Endothelial cell of umbilical vein (primary cell): ENCODE measurements around the gene ZFP42. TPM values are rescaled to one million over a fixed set of nuclear protein-coding genes. Genes with fewer than 3 reads are reported as not detected.
"Not testable (repeated sequence)": the region's sequence is repeated elsewhere in the genome, so short reads cannot be mapped to it uniquely, and the experiment has no call there.

Experiments
- BruUV-seq: library from RNA; stranded (reverse); fragments of 400-500 nt; replicated peaks from 2 replicates; lab custom pipeline; 2021; lab: Mats Ljungman, UMichigan
- CTCF ChIA-PET: fragments of 300-600, 350-600 bp; sonication (Branson Sonifier 250); formaldehyde crosslinking; loops from one replicate; lab custom pipeline; 2021; ENCODE audit warnings: antibody characterized with exemption, inconsistent platforms; lab: Charles Lee
- POLR2A ChIA-PET: fragments of 300-600, 350-600 bp; sonication (Branson Sonifier 250); formaldehyde crosslinking; loops from one replicate; lab custom pipeline; 2021; ENCODE audit warnings: antibody characterized with exemption, inconsistent platforms; lab: Charles Lee
- DNase-seq: peaks from one replicate; pipeline ENCODE4 v3.0.0-alpha.2; 2011; ENCODE audit warnings: low read depth, low spot score
- FAIRE-seq: peaks from 2 replicates; lab custom pipeline; 2011; peaks lifted over from hg19 to GRCh38; lab: Jason Lieb, UNC
- H2AFZ ChIP-seq: 2 replicates; pipeline ENCODE4 v1.6.0; 2012; ENCODE audit warnings: low read depth, low read length, control low read depth, inconsistent platforms
- H3K27ac ChIP-seq: 2 replicates; pipeline ENCODE4 v1.5.1; 2011; ENCODE audit warnings: low read depth, mild to moderate bottlenecking, control low read depth, low read length, moderate library complexity; ENCODE audit not compliant: insufficient read depth
- H3K27me3 ChIP-seq, 2 experiments: 2 replicates each; pipeline versions ENCODE4 v1.6.0 to v1.6.1; 2011; ENCODE audit warnings: low read length in 2 of 2, mixed read lengths in 1 of 2; ENCODE audit not compliant: control insufficient read depth in 2 of 2, insufficient read depth in 2 of 2
- H3K36me3 ChIP-seq, 2 experiments: 2 replicates in 1 of 2; 3 replicates in 1 of 2; pipeline ENCODE4 v1.5.1; 2011; ENCODE audit warnings: low read length in 2 of 2, mild to moderate bottlenecking in 1 of 2, moderate library complexity in 1 of 2; ENCODE audit not compliant: control insufficient read depth in 2 of 2, insufficient read depth in 2 of 2; ENCODE audit errors: extremely low read depth in 1 of 2
- H3K4me1 ChIP-seq: 3 replicates; pipeline ENCODE4 v1.5.1; 2011; ENCODE audit warnings: mild to moderate bottlenecking, low read length; ENCODE audit not compliant: control insufficient read depth, insufficient read depth; ENCODE audit errors: extremely low read depth
- H3K4me2 ChIP-seq: 2 replicates; pipeline ENCODE4 v1.6.1; 2011; ENCODE audit warnings: low read length, control low read depth, mixed read lengths; ENCODE audit not compliant: insufficient read depth
- H3K4me3 ChIP-seq, 3 experiments: fragments of 200-600 bp in 1 of 3; sonication (generic), shearing (Covaris generic) in 1 of 3; replicated peaks in 1 of 3; 2 replicates each; pipeline ENCODE4 v1.5.1; 2011 to 2016; ENCODE audit warnings: control low read depth in 3 of 3, low read length in 3 of 3, mild to moderate bottlenecking in 2 of 3, inconsistent platforms in 1 of 3, low read depth in 1 of 3, moderate library complexity in 1 of 3; ENCODE audit not compliant: insufficient read depth in 1 of 3
- H3K79me2 ChIP-seq: 2 replicates; pipeline ENCODE4 v1.6.0; 2012; ENCODE audit warnings: low read length, inconsistent platforms; ENCODE audit not compliant: control insufficient read depth, insufficient read depth
- H3K9ac ChIP-seq: replicated peaks from 2 replicates; pipeline ENCODE3; 2011; ENCODE audit warnings: low read length, control low read depth; ENCODE audit not compliant: insufficient read depth; ENCODE audit errors: extremely low read depth
- H3K9me1 ChIP-seq: replicated peaks from 3 replicates; pipeline ENCODE4 v1.6.0; 2011; ENCODE audit warnings: mild to moderate bottlenecking, low read length; ENCODE audit not compliant: control insufficient read depth, insufficient read depth; ENCODE audit errors: extremely low read depth
- H3K9me3 ChIP-seq: replicated peaks from 2 replicates; pipeline ENCODE4 v1.5.1; 2012; ENCODE audit warnings: low read length, inconsistent platforms; ENCODE audit not compliant: control insufficient read depth, insufficient read depth
- H4K20me1 ChIP-seq: replicated peaks from 2 replicates; pipeline ENCODE3; 2011; ENCODE audit warnings: mild to moderate bottlenecking, low read length; ENCODE audit not compliant: control insufficient read depth, insufficient read depth; ENCODE audit errors: extremely low read depth
- EZH2 ChIP-seq: IDR thresholded peaks from 2 replicates; pipeline ENCODE4 v1.6.1; 2012; ENCODE audit warnings: borderline replicate concordance, low read depth, mild to moderate bottlenecking, moderate library complexity, low read length, inconsistent platforms; ENCODE audit not compliant: severe bottlenecking
- FOS ChIP-seq: IDR thresholded peaks from 2 replicates; pipeline ENCODE4 v1.6.1; 2011; ENCODE audit warnings: mild to moderate bottlenecking, low read length, moderate library complexity, borderline replicate concordance; ENCODE audit not compliant: insufficient read depth
- GATA2 ChIP-seq: IDR thresholded peaks from 2 replicates; pipeline ENCODE4 v1.7.0; 2011; ENCODE audit warnings: low read depth, mild to moderate bottlenecking, moderate library complexity, mixed read lengths, low read length; ENCODE audit not compliant: insufficient read length, insufficient read depth
- JUN ChIP-seq: IDR thresholded peaks from 2 replicates; pipeline ENCODE4 v1.6.1; 2011; ENCODE audit warnings: borderline replicate concordance, low read depth; ENCODE audit not compliant: insufficient read length, insufficient read depth
- MYC ChIP-seq: IDR thresholded peaks from one replicate; pipeline ENCODE4 v1.6.1; 2011; ENCODE audit warnings: mild to moderate bottlenecking, low read depth, low read length
- POLR2A ChIP-seq: IDR thresholded peaks from 2 replicates; pipeline ENCODE4 v1.6.1; 2012; ENCODE audit warnings: low read depth, mild to moderate bottlenecking, control low read depth, low read length
- POLR2AphosphoS5 ChIP-seq: IDR thresholded peaks from 2 replicates; pipeline ENCODE4 v1.6.1; 2012; ENCODE audit warnings: low read depth, mild to moderate bottlenecking, control low read depth, low read length, moderate library complexity; ENCODE audit not compliant: insufficient read depth
- dilution Hi-C: fragments of 300-500 bp; cut with MboI; formaldehyde crosslinking; loops from one replicate; pipeline ENCODE4 v1.15.0; 2019; ENCODE audit warnings: low sequenced_read_pairs; ENCODE audit not compliant: extremely low pct_ligation_motif_present
- intact Hi-C: fragments of 100-400 bp; cut with micrococcal nuclease; formaldehyde crosslinking; loops from one replicate; pipeline ENCODE4 v1.10.0; 2022
- polyA plus RNA-seq, 4 experiments: library from polyadenylated mRNA; depleted of rRNA in 3 of 4; stranded (reverse) in 3 of 4; unstranded in 1 of 4; fragments of >200 nt; gene quantifications; 2 replicates each; pipeline versions ENCODE4 v1.2.1 to v1.2.3, GENCODE V29; 2011 to 2012; ENCODE audit warnings: missing spikeins in 1 of 4
- total RNA-seq: library from RNA; stranded (reverse); gene quantifications from 2 replicates; pipeline ENCODE4 v1.2.3, GENCODE V29; 2021
- TF ChIP-seq, protein P1 (sequence below): IDR thresholded peaks from 2 replicates; pipeline ENCODE4 v1.6.1; 2011; ENCODE audit not compliant: insufficient read depth, insufficient read length
- TF ChIP-seq, protein P2 (sequence below), 2 donors: IDR thresholded peaks; 1 replicate in 1 of 2; 2 replicates in 1 of 2; pipeline ENCODE4 v1.5.1; 2011; ENCODE audit warnings: low read length in 2 of 2, mild to moderate bottlenecking in 2 of 2, moderate library complexity in 2 of 2, control low read depth in 1 of 2, inconsistent platforms in 1 of 2, low read depth in 1 of 2; ENCODE audit not compliant: insufficient read depth in 1 of 2; ENCODE audit errors: extremely low read depth in 1 of 2

ZFP42 gene
- total and polyA plus RNA-seq, 2 donors (not counting 3 experiments of a cell fraction or from before 2014, with no cell fraction given), result 0.04 TPM; not detected in 1

- no peaks in the 10 kb centered on the region for H3K36me3 ChIP-seq
- no peak overlapping the region for H2AFZ ChIP-seq
- H3K4me1 ChIP-seq, result no peaks in the 10 kb centered on the region
- H3K4me3 ChIP-seq, result no peak overlapping the region
- POLR2A ChIA-PET, result no interaction called here
- FAIRE-seq (no peak), DNase-seq (no peak)
- no peak overlapping the region for H3K9ac ChIP-seq
- intact Hi-C loops, result no loop called here
- H4K20me1 ChIP-seq, result no peaks in the 10 kb centered on the region
- H3K4me2 ChIP-seq, result no peak overlapping the region
- dilution Hi-C loops, result no loop called here
- H3K79me2 ChIP-seq, result no peaks in the 10 kb centered on the region
- no peaks in the 10 kb centered on the region for H3K27me3 ChIP-seq
- BruUV-seq, result no TSS peak
- no peak overlapping the region for H3K27ac ChIP-seq
- peaks cover 6% of the 10 kb centered on the region for H3K9me3 ChIP-seq
- CTCF ChIA-PET, result no interaction called here
- H3K9me1 ChIP-seq, result no peaks in the 10 kb centered on the region
- no peak for TF ChIP-seq POLR2AphosphoS5
- TF ChIP-seq FOS, result no peak
- no peak for TF ChIP-seq POLR2A
- TF ChIP-seq MYC, result no peak
- TF ChIP-seq GATA2, result no peak
- TF ChIP-seq, protein P1, sequence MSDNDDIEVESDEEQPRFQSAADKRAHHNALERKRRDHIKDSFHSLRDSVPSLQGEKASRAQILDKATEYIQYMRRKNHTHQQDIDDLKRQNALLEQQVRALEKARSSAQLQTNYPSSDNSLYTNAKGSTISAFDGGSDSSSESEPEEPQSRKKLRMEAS, result no peak
- no peak for TF ChIP-seq JUN
- TF ChIP-seq, protein P2, sequence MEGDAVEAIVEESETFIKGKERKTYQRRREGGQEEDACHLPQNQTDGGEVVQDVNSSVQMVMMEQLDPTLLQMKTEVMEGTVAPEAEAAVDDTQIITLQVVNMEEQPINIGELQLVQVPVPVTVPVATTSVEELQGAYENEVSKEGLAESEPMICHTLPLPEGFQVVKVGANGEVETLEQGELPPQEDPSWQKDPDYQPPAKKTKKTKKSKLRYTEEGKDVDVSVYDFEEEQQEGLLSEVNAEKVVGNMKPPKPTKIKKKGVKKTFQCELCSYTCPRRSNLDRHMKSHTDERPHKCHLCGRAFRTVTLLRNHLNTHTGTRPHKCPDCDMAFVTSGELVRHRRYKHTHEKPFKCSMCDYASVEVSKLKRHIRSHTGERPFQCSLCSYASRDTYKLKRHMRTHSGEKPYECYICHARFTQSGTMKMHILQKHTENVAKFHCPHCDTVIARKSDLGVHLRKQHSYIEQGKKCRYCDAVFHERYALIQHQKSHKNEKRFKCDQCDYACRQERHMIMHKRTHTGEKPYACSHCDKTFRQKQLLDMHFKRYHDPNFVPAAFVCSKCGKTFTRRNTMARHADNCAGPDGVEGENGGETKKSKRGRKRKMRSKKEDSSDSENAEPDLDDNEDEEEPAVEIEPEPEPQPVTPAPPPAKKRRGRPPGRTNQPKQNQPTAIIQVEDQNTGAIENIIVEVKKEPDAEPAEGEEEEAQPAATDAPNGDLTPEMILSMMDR (IDR thresholded peaks at IDR 0.05; ENCODE audit: extremely low read depth in 1 of 2, insufficient read depth in 1 of 2, low read depth in 1 of 2, low read length in 2 of 2), result no peak
- TF ChIP-seq EZH2, result no peak
Measured at GRCh38 chr4:188043154-188043553, 47.6 kb downstream of the ZFP42 start.

- H4K20me1 ChIP-seq, H3K9me1 ChIP-seq, H3K27ac ChIP-seq, FAIRE-seq, BruUV-seq, CTCF ChIA-PET, H3K36me3 ChIP-seq, H3K79me2 ChIP-seq, H3K4me2 ChIP-seq, H3K27me3 ChIP-seq, H3K9ac ChIP-seq, H3K4me1 ChIP-seq, intact Hi-C loops, H2AFZ ChIP-seq, H3K9me3 ChIP-seq, dilution Hi-C loops, DNase-seq, H3K4me3 ChIP-seq, POLR2A ChIA-PET: not testable (repeated sequence)
Measured at GRCh38 chr4:188045461-188045860, 49.9 kb downstream of the ZFP42 start.
